H9 (cell line): Measurements from ENCODE around the gene SSR2. TPM values are rescaled to one million over a fixed set of nuclear protein-coding genes. Genes with fewer than 3 reads are reported as not detected.

Source experiments
- DNase-seq: peaks from one replicate; pipeline ENCODE4 v3.0.0-alpha.2; 2017
- H2AFZ ChIP-seq: one replicate; pipeline ENCODE4 v1.6.1; 2013; ENCODE audit warnings: mild to moderate bottlenecking, low read length, control low read depth, moderate library complexity
- H2AK5ac ChIP-seq: 2 replicates; pipeline ENCODE4 v1.6.1; 2013; ENCODE audit warnings: low read length, control low read depth, mixed read lengths; ENCODE audit not compliant: insufficient read length
- H2BK120ac ChIP-seq: one replicate; pipeline ENCODE4 v1.6.1; 2013; ENCODE audit warnings: low read depth, mild to moderate bottlenecking, low read length, control low read depth, inconsistent platforms; ENCODE audit not compliant: poor library complexity, severe bottlenecking
- H2BK12ac ChIP-seq: 2 replicates; pipeline ENCODE4 v1.6.1; 2013; ENCODE audit warnings: low read length, control low read depth, mixed read lengths, low read depth; ENCODE audit not compliant: insufficient read length
- H2BK15ac ChIP-seq: 2 replicates; pipeline ENCODE4 v1.6.1; 2013; ENCODE audit warnings: low read depth, low read length, control low read depth
- H2BK20ac ChIP-seq: one replicate; pipeline ENCODE4 v1.6.1; 2013; ENCODE audit warnings: low read depth, mild to moderate bottlenecking, low read length, control low read depth, inconsistent platforms; ENCODE audit not compliant: poor library complexity, severe bottlenecking
- H2BK5ac ChIP-seq: 2 replicates; pipeline ENCODE4 v1.6.1; 2013; ENCODE audit warnings: low read length, control low read depth, mixed read lengths; ENCODE audit not compliant: insufficient read length
- H3K14ac ChIP-seq: 2 replicates; pipeline ENCODE4 v1.6.1; 2013; ENCODE audit warnings: low read length, control low read depth; ENCODE audit not compliant: insufficient read depth
- H3K18ac ChIP-seq: 2 replicates; pipeline ENCODE4 v1.6.1; 2013; ENCODE audit warnings: low read depth, mild to moderate bottlenecking, mixed read lengths, low read length, control low read depth; ENCODE audit not compliant: insufficient read length
- H3K23ac ChIP-seq: 2 replicates; pipeline ENCODE4 v1.6.1; 2013; ENCODE audit warnings: low read length, control low read depth, mixed read lengths, low read depth; ENCODE audit not compliant: insufficient read length
- H3K23me2 ChIP-seq: 2 replicates; pipeline ENCODE4 v1.6.1; 2013; ENCODE audit warnings: low read depth, mild to moderate bottlenecking, mixed read lengths, low read length, control low read depth; ENCODE audit not compliant: insufficient read length, poor library complexity, severe bottlenecking
- H3K27ac ChIP-seq: 2 replicates; pipeline ENCODE4 v1.5.1; 2013; ENCODE audit warnings: low read length, control low read depth, mixed read lengths, low read depth; ENCODE audit not compliant: insufficient read length
- H3K27me3 ChIP-seq: 2 replicates; pipeline ENCODE4 v1.6.1; 2013; ENCODE audit warnings: low read length, control low read depth, inconsistent platforms; ENCODE audit not compliant: insufficient read depth
- H3K4ac ChIP-seq: 2 replicates; pipeline ENCODE4 v1.6.1; 2013; ENCODE audit warnings: low read depth, mild to moderate bottlenecking, control low read depth, inconsistent platforms, low read length, moderate library complexity
- H3K4me1 ChIP-seq: 2 replicates; pipeline ENCODE4 v1.6.1; 2013; ENCODE audit warnings: low read length, control low read depth, inconsistent platforms; ENCODE audit not compliant: insufficient read depth
- H3K4me2 ChIP-seq: 2 replicates; pipeline ENCODE4 v1.6.1; 2013; ENCODE audit warnings: low read length, control low read depth, mixed read lengths; ENCODE audit not compliant: insufficient read length, insufficient read depth
- H3K56ac ChIP-seq: 2 replicates; pipeline ENCODE4 v1.6.1; 2013; ENCODE audit warnings: low read depth, mild to moderate bottlenecking, mixed read lengths, low read length, control low read depth; ENCODE audit not compliant: insufficient read length
- H3K79me1 ChIP-seq: 2 replicates; pipeline ENCODE4 v1.6.1; 2013; ENCODE audit warnings: low read depth, mild to moderate bottlenecking, moderate library complexity, low read length, control low read depth, inconsistent platforms; ENCODE audit not compliant: insufficient read depth, poor library complexity, severe bottlenecking
- H3K79me2 ChIP-seq: 2 replicates; pipeline ENCODE4 v1.6.1; 2013; ENCODE audit warnings: low read length, control low read depth, inconsistent platforms; ENCODE audit not compliant: insufficient read depth
- H3K9ac ChIP-seq: 2 replicates; pipeline ENCODE4 v1.6.1; 2013; ENCODE audit warnings: low read length, control low read depth, mixed read lengths; ENCODE audit not compliant: insufficient read length; ENCODE audit errors: extremely low read depth
- H3K9me3 ChIP-seq: one replicate; pipeline ENCODE4 v1.6.1; 2013; ENCODE audit warnings: low read depth, low read length, inconsistent platforms; ENCODE audit not compliant: control insufficient read depth
- H3T11ph ChIP-seq: one replicate; pipeline ENCODE4 v1.6.1; 2013; ENCODE audit warnings: mild to moderate bottlenecking, low read length, control low read depth, inconsistent platforms
- H4K20me1 ChIP-seq: one replicate; pipeline ENCODE4 v1.6.1; 2013; ENCODE audit not compliant: control insufficient read depth, insufficient read length, insufficient read depth
- H4K5ac ChIP-seq: 2 replicates; pipeline ENCODE4 v1.6.1; 2013; ENCODE audit warnings: low read depth, mild to moderate bottlenecking, mixed read lengths, low read length, control low read depth; ENCODE audit not compliant: insufficient read length
- H4K8ac ChIP-seq: replicated peaks from 2 replicates; pipeline ENCODE4 v1.6.1; 2013; ENCODE audit warnings: low read length, control low read depth, mixed read lengths, low read depth; ENCODE audit not compliant: insufficient read length
- H4K91ac ChIP-seq: 2 replicates; pipeline ENCODE4 v1.6.1; 2013; ENCODE audit warnings: low read depth, mild to moderate bottlenecking, moderate library complexity, mixed read lengths, low read length, control low read depth; ENCODE audit not compliant: insufficient read length
- H3K27ac Mint-ChIP-seq, 3 experiments: 2 replicates in 2 of 3; 3 replicates in 1 of 3; pipeline ENCODE4 v1.8.0; 2020 to 2021; ENCODE audit warnings: mixed read lengths in 3 of 3, mild to moderate bottlenecking in 1 of 3, moderate library complexity in 1 of 3
- H3K27me3 Mint-ChIP-seq: 2 replicates; pipeline ENCODE4 v1.8.0; 2021; ENCODE audit warnings: low read depth, mild to moderate bottlenecking, moderate library complexity, mixed read lengths
- H3K36me3 Mint-ChIP-seq, 3 experiments: 2 replicates in 2 of 3; 3 replicates in 1 of 3; pipeline ENCODE4 v1.8.0; 2020 to 2021; ENCODE audit warnings: low read depth in 3 of 3, mixed read lengths in 3 of 3; ENCODE audit not compliant: insufficient read depth in 1 of 3
- H3K4me1 Mint-ChIP-seq, 2 experiments: 2 replicates each; pipeline ENCODE4 v1.8.0; 2020; ENCODE audit warnings: mixed read lengths in 2 of 2
- H3K4me3 Mint-ChIP-seq, 2 experiments: 2 replicates in 1 of 2; 3 replicates in 1 of 2; pipeline ENCODE4 v1.8.0; 2020 to 2021; ENCODE audit warnings: mild to moderate bottlenecking in 2 of 2, mixed read lengths in 2 of 2, moderate library complexity in 1 of 2
- H3K9me3 Mint-ChIP-seq, 2 experiments: 2 replicates in 1 of 2; 3 replicates in 1 of 2; pipeline ENCODE4 v1.8.0; 2020; ENCODE audit warnings: mild to moderate bottlenecking in 2 of 2, mixed read lengths in 2 of 2, moderate library complexity in 1 of 2
- CTCF ChIP-seq: fragments of 200-600 bp; sonication (generic); conservative IDR thresholded peaks from 3 replicates; pipeline ENCODE4 v1.8.0; 2021; ENCODE audit warnings: antibody characterized with exemption, mild to moderate bottlenecking
- WGBS: extraction: QIAGEN DNeasy Blood & Tissue Kit; methylation state at CpG from one replicate; pipeline ENCODE4 v1.1.7; 2013; ENCODE audit warnings: missing lambda C conversion rate, low lambda C conversion rate, mixed read lengths; ENCODE audit not compliant: insufficient read length; ENCODE audit errors: extremely low coverage; 5-methylcytosine and 5-hydroxymethylcytosine counted together
- total RNA-seq: library from RNA; stranded (reverse); gene quantifications from 2 replicates; pipeline ENCODE4 v1.2.1, GENCODE V29; 2021

The SSR2 gene
- total RNA-seq, 1 experiment from 2014 or later: 170 TPM

DNA sequence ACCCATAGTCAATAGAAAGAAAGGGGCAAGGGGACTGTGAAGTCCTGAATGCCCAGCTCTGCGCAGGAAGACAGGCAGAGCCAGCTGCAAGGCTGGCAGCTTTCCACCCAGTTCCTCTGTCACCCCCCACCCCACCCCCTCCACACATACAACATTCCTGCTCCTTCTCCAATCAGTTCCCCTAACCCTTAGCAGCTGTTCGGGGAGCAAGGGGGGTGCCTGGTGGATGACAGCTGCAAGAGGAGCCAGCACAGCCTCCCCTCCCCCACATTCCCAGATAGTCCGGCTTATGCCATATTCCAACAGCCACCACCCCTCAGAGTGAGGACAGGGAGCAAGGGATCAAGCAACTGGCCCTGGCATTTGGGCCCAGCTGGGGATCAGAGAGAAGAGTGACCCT lies 52.1 kb downstream of the SSR2 start:
- no peak overlapping the region for H3T11ph ChIP-seq
- no peak overlapping the region for H2BK15ac ChIP-seq
- H2AK5ac ChIP-seq: no peak overlapping the region
- H3K9ac ChIP-seq: no peak overlapping the region
- H3K27ac ChIP-seq: no peak overlapping the region
- Mint-ChIP-seq H3K4me1 (peaks cover 52 to 67% of the 10 kb centered on the region in 2 experiments), H3K4me3 (no peak overlapping the region), H3K36me3 (peaks cover 30 to 77% (median 70%) of the 10 kb centered on the region in 3 experiments), H3K27me3 (no peaks in the 10 kb centered on the region), H3K27ac (peak overlapping the region in 2 of 3 experiments; percentile 33 to 62; a peak in 3 of 7 replicates), H3K9me3 (no peaks in the 10 kb centered on the region)
- no peak overlapping the region for H3K14ac ChIP-seq
- no peaks in the 10 kb centered on the region for H3K23me2 ChIP-seq
- no peak overlapping the region for H4K8ac ChIP-seq
- H4K20me1 ChIP-seq: peaks cover 3% of the 10 kb centered on the region
- H3K23ac ChIP-seq: no peak overlapping the region
- no peak overlapping the region for H3K18ac ChIP-seq
- no peaks in the 10 kb centered on the region for H3K9me3 ChIP-seq
- WGBS: no CpG with 5 or more reads among the region's 3 CpGs
- no peak overlapping the region for H2BK12ac ChIP-seq
- no peak overlapping the region for H3K56ac ChIP-seq
- peaks cover 3% of the 10 kb centered on the region for H3K79me1 ChIP-seq
- H3K4me1 ChIP-seq: peaks cover 18% of the 10 kb centered on the region
- no peak overlapping the region for H3K4me2 ChIP-seq
- H4K5ac ChIP-seq: no peak overlapping the region
- no peaks in the 10 kb centered on the region for H3K27me3 ChIP-seq
- H2AFZ ChIP-seq: no peak overlapping the region
- no peak for DNase-seq
- H2BK5ac ChIP-seq: no peak overlapping the region
- H2BK20ac ChIP-seq: no peak overlapping the region
- H2BK120ac ChIP-seq: no peak overlapping the region
- H3K79me2 ChIP-seq: peaks cover 17% of the 10 kb centered on the region
- no peak overlapping the region for H3K4ac ChIP-seq
- no peak for TF ChIP-seq CTCF
- no peak overlapping the region for H4K91ac ChIP-seq
